K562 (cell line): Measurements from ENCODE around the gene CD74. TPM values are rescaled to one million over a fixed set of nuclear protein-coding genes. Genes with fewer than 3 reads are reported as not detected.

Experiments used
- ATAC-seq: fragments of 200-7000 bp; cut with Tn5 transposase; 3 replicates; pipeline ENCODE4 v1.9.1; 2020; ENCODE audit warnings: moderate library complexity
- BruUV-seq: library from RNA; stranded (reverse); fragments of 400-500 nt; replicated peaks from 2 replicates; lab custom pipeline; 2021; lab: Mats Ljungman, UMichigan
- CTCF ChIA-PET: fragments of 300-600 bp; formaldehyde crosslinking; extraction: SDS; loops from one replicate; lab custom pipeline; 2021; ENCODE audit warnings: low intra/inter-chr PET ratio; lab: Yijun Ruan, JAX
- POLR2A ChIA-PET: fragments of 300-600, 350-650 bp; sonication (Branson Sonifier 250); formaldehyde crosslinking; extraction: SDS; loops from one replicate; lab custom pipeline; 2021; ENCODE audit warnings: antibody characterized with exemption, inconsistent platforms; lab: Yijun Ruan, JAX
- DNase-seq, 4 experiments: peaks; one replicate each; pipeline versions ENCODE4 v3.0.0 to v3.0.0-alpha.2; 2011 to 2018; ENCODE audit warnings: low spot score in 3 of 4, mixed read lengths in 3 of 4; ENCODE audit errors: extremely low read depth in 1 of 4
- FAIRE-seq: peaks from 2 replicates; lab custom pipeline; 2011; peaks lifted over from hg19 to GRCh38; lab: Jason Lieb, UNC
- H2AFZ ChIP-seq: 2 replicates; pipeline ENCODE4 v1.6.0; 2011; ENCODE audit warnings: low read depth, low read length, control low read depth, inconsistent platforms
- H3K27ac ChIP-seq: fragments of 200-600 bp; 3 replicates; pipeline ENCODE4 v1.8.0; 2011; ENCODE audit warnings: low read depth, mild to moderate bottlenecking, control low read depth, inconsistent platforms, low read length, moderate library complexity, mixed read lengths; ENCODE audit errors: extremely low read depth
- H3K27me3 ChIP-seq, 2 experiments: fragments of 300-600 bp in 1 of 2; 2 replicates in 1 of 2; 3 replicates in 1 of 2; pipeline versions ENCODE4 v1.6.0 to v1.8.0; 2011; ENCODE audit warnings: inconsistent platforms in 2 of 2, low read length in 2 of 2, mild to moderate bottlenecking in 1 of 2, mixed read lengths in 1 of 2, moderate library complexity in 1 of 2; ENCODE audit not compliant: control insufficient read depth in 2 of 2, insufficient read depth in 2 of 2
- H3K36me3 ChIP-seq: fragments of 300-600 bp; 3 replicates; pipeline ENCODE4 v1.8.0; 2011; ENCODE audit warnings: mild to moderate bottlenecking, low read length, inconsistent platforms; ENCODE audit not compliant: control insufficient read depth, insufficient read depth
- H3K4me1 ChIP-seq, 2 experiments: fragments of 200-600 bp in 1 of 2; replicated peaks in 1 of 2; 2 replicates in 1 of 2; 3 replicates in 1 of 2; pipeline versions ENCODE4 v1.5.1 to v1.8.0; 2011; ENCODE audit warnings: inconsistent platforms in 2 of 2, low read length in 2 of 2, mild to moderate bottlenecking in 1 of 2, mixed read lengths in 1 of 2, moderate library complexity in 1 of 2; ENCODE audit not compliant: control insufficient read depth in 2 of 2, insufficient read depth in 2 of 2
- H3K4me2 ChIP-seq: 2 replicates; pipeline ENCODE4 v1.6.1; 2011; ENCODE audit warnings: low read length, control low read depth, inconsistent platforms, mixed read lengths; ENCODE audit not compliant: insufficient read depth
- H3K4me3 ChIP-seq: fragments of 200-600 bp; sonication (generic), shearing (Covaris generic); 2 replicates; pipeline ENCODE4 v1.5.1; 2016; ENCODE audit warnings: control low read depth, inconsistent platforms
- H3K79me2 ChIP-seq: fragments of 200-600 bp; 3 replicates; pipeline ENCODE4 v1.8.0; 2011; ENCODE audit warnings: low read length, inconsistent platforms; ENCODE audit not compliant: control insufficient read depth, insufficient read depth
- H3K9ac ChIP-seq, 2 experiments: 2 replicates each; pipeline versions ENCODE4 v1.6.0 to v1.6.1; 2011; ENCODE audit warnings: low read depth in 2 of 2, low read length in 2 of 2, control low read depth in 1 of 2, inconsistent platforms in 1 of 2, mild to moderate bottlenecking in 1 of 2, mixed read lengths in 1 of 2; ENCODE audit not compliant: insufficient read depth in 1 of 2
- H3K9me1 ChIP-seq: one replicate; pipeline ENCODE4 v1.6.0; 2011; ENCODE audit warnings: inconsistent platforms, mild to moderate bottlenecking, low read length, moderate library complexity; ENCODE audit not compliant: control insufficient read depth, insufficient read depth
- H3K9me3 ChIP-seq: replicated peaks from 2 replicates; pipeline ENCODE4 v1.5.1; 2011; ENCODE audit warnings: low read depth, low read length, inconsistent platforms; ENCODE audit not compliant: control insufficient read depth, insufficient read depth
- H4K20me1 ChIP-seq: replicated peaks from 2 replicates; pipeline ENCODE4 v1.6.1; 2011; ENCODE audit warnings: low read length, inconsistent platforms, mixed read lengths; ENCODE audit not compliant: control insufficient read depth, insufficient read depth
- ADNP ChIP-seq: fragments of 200-800 bp; sonication (Bioruptor generic); IDR thresholded peaks from 2 replicates; pipeline ENCODE4 v1.6.1; 2016; ENCODE audit warnings: missing genetic modification characterization, missing compliant biosample characterization
- KDM1A ChIP-seq, 2 experiments: fragments of 450-650 bp; IDR thresholded peaks; 2 replicates each; pipeline ENCODE4 v1.6.1; 2016; ENCODE audit warnings: mild to moderate bottlenecking in 2 of 2
- NRF1 ChIP-seq, 2 experiments: fragments of 450-650 bp; IDR thresholded peaks in 1 of 2; conservative IDR thresholded peaks in 1 of 2; 2 replicates each; pipeline ENCODE4 v1.6.1; 2014; ENCODE audit warnings: mild to moderate bottlenecking in 2 of 2
- RBM25 ChIP-seq: fragments of 200-400 bp; formaldehyde crosslinking; IDR thresholded peaks from 2 replicates; pipeline ENCODE4 v1.6.1; 2018; ENCODE audit warnings: low read length, low read depth, moderate library complexity; ENCODE audit not compliant: severe bottlenecking
- RREB1 ChIP-seq: fragments of 250-450 bp; sonication (Bioruptor Pico); IDR thresholded peaks from 2 replicates; pipeline ENCODE4 v1.4.0; 2020
- SRSF7 ChIP-seq: fragments of 200-400 bp; formaldehyde crosslinking; optimal IDR thresholded peaks from 2 replicates; pipeline ENCODE3; 2017; ENCODE audit warnings: mild to moderate bottlenecking, low read depth, low read length
- TRIM28 ChIP-seq: fragments of 450-650 bp; IDR thresholded peaks from 2 replicates; pipeline ENCODE4 v1.6.1; 2017
- ZNF146 ChIP-seq: IDR thresholded peaks from one replicate; pipeline ENCODE4 v1.6.1; 2018; ENCODE audit warnings: missing compliant biosample characterization; ENCODE audit not compliant: unreplicated experiment
- ZNF263 ChIP-seq: sonication (generic); formaldehyde crosslinking; IDR thresholded peaks from 2 replicates; pipeline ENCODE4 v1.8.0; 2022; ENCODE audit warnings: mild to moderate bottlenecking, missing genetic modification reagents, borderline replicate concordance
- ZNF274 ChIP-seq: IDR thresholded peaks from 2 replicates; pipeline ENCODE4 v1.6.1; 2011; ENCODE audit warnings: low read depth, mild to moderate bottlenecking, low read length, moderate library complexity, borderline replicate concordance
- ZNF444 ChIP-seq: fragments of 250-450 bp; sonication (Bioruptor Pico); IDR thresholded peaks from 2 replicates; pipeline ENCODE4 v1.4.0; 2020; ENCODE audit warnings: mild to moderate bottlenecking, moderate library complexity
- WGBS: fragments of 100-300 bp; shearing (Covaris generic); methylation state at CpG from one replicate; pipeline ENCODE4 v1.1.6; 2016; ENCODE audit warnings: low coverage, mixed read lengths; ENCODE audit not compliant: insufficient coverage; ENCODE audit errors: missing lambda C conversion rate; 5-methylcytosine and 5-hydroxymethylcytosine counted together
- in situ Hi-C: fragments of 300-500 bp; cut with MboI; formaldehyde crosslinking; loops from 4 replicates; pipeline ENCODE4 v1.15.0; 2018; ENCODE audit warnings: inconsistent platforms, mixed read lengths
- intact Hi-C: fragments of 100-400 bp; cut with micrococcal nuclease; formaldehyde crosslinking; loops from 2 replicates; pipeline ENCODE4 v1.14.2; 2022
- polyA plus RNA-seq, 8 experiments: library from polyadenylated mRNA; depleted of rRNA in 4 of 8; stranded (reverse) in 5 of 8; unstranded in 3 of 8; fragments of >200 nt; fragmentation: Nextera tagmentation in 2 of 8; fragmentation: Illumina TruSeq in 1 of 8; extraction: Ambion mirVana in 2 of 8; extraction: Trizol in 1 of 8; gene quantifications; 2 replicates each; pipeline versions ENCODE4 v1.2.1 to v1.2.3, GENCODE V29; 2011 to 2014; ENCODE audit warnings: inconsistent platforms in 1 of 8, missing spikeins in 1 of 8
- total RNA-seq, 7 experiments: library from RNA; depleted of rRNA in 6 of 7; stranded (reverse); fragments of >200 nt in 6 of 7; fragmentation: Illumina TruSeq in 2 of 7; extraction: Trizol in 2 of 7; gene quantifications; 2 replicates each; pipeline versions ENCODE4 v1.2.1 to v1.2.3, GENCODE V29; 2011 to 2021; ENCODE audit warnings: low replicate concordance in 1 of 7

CD74 gene
- total and polyA plus RNA-seq, 9 of the 15 experiments (the other 6 are each of a cell fraction or from before 2014, with no cell fraction given): 0.07 to 4.8 (median 0.32) TPM

GRCh38 chr5:150452914-150453313 is 40.2 kb upstream of the CD74 start:
- POLR2A ChIA-PET: interaction anchor here (0.7 kb wide), 1 partner anchor 9 kb away, joined by 3 read pairs; no protein-coding TSS in a partner anchor
- no peak for DNase-seq
- no peak overlapping the region for H3K4me2 ChIP-seq
- H3K27me3 ChIP-seq: no peaks in the 10 kb centered on the region
- in situ Hi-C loops: loop anchor here (10.0 kb wide), 2 partner anchors 202 to 392 kb away; partner anchors contain the start of gene IRGM
- 77% methylated on average over 4 of the region's 4 CpGs for WGBS
- peaks cover 11% of the 10 kb centered on the region for H4K20me1 ChIP-seq
- peaks cover 4 to 8% of the 10 kb centered on the region in 2 experiments; a peak in 4 of 5 replicates for H3K4me1 ChIP-seq
- no peak overlapping the region for H3K4me3 ChIP-seq
- H3K79me2 ChIP-seq: peaks cover 17% of the 10 kb centered on the region
- H3K9ac ChIP-seq: no peak overlapping the region
- intact Hi-C loops: loop anchor here (10.0 kb wide), 1 partner anchor 322 kb away; the partner anchor contains the start of gene SMIM3
- ATAC-seq: no peak
- no peak for FAIRE-seq
- H3K9me3 ChIP-seq: no peaks in the 10 kb centered on the region
- peaks cover 16% of the 10 kb centered on the region for H3K36me3 ChIP-seq
- no peak overlapping the region for H2AFZ ChIP-seq
- BruUV-seq: no TSS peak
- H3K27ac ChIP-seq: no peak overlapping the region
- CTCF ChIA-PET: no interaction called here
- no peaks in the 10 kb centered on the region for H3K9me1 ChIP-seq
- TF ChIP-seq ZNF274 (no peak), SRSF7 (no peak), ZNF263 (CRISPR knock-in tag) (peak; percentile 68; the same call in 1 of the 2 replicates)

- 0% methylated on average over 1 of the region's 1 CpG for WGBS
- FAIRE-seq: no peak
- TF ChIP-seq ZNF444 (CRISPR knock-in tag) (no peak), RBM25 (peak; percentile 80), TRIM28 (no peak), NRF1 (conservative IDR thresholded peaks at IDR 0.05 in 1 of 2, IDR thresholded peaks at IDR 0.05 in 1 of 2) (no peak), ZNF146 (CRISPR knock-in tag) (no peak), KDM1A (IDR thresholded peaks at IDR 0.05) (0 out of 4 replicates have a peak, but pooled peaks of 1 of the 2 experiments have one; percentile 15), RREB1 (CRISPR knock-in tag) (no peak), ADNP (peak; percentile 68)
Measured at GRCh38 chr5:150451594-150451993, 38.9 kb upstream of the CD74 start.

More at GRCh38 chr5:150451594-150451993, 38.9 kb upstream of the CD74 start:
- no peak overlapping the region for H3K4me3 ChIP-seq
- POLR2A ChIA-PET: interaction anchor here (0.9 to 1.0 kb wide), 2 partner anchors 34 to 87 kb away, joined by 3 to 4 read pairs; no protein-coding TSS in a partner anchor
- no peaks in the 10 kb centered on the region for H3K9me1 ChIP-seq
- H3K27me3 ChIP-seq: no peaks in the 10 kb centered on the region
- no peak for ATAC-seq
- intact Hi-C loops (loop anchor here (10.0 kb wide), 1 partner anchor 323 kb away; the partner anchor contains the start of gene SMIM3), in situ Hi-C loops (loop anchor here (10.0 kb wide), 2 partner anchors 203 to 393 kb away; partner anchors contain the start of gene IRGM)
- H3K9ac ChIP-seq: no peak overlapping the region
- no peak overlapping the region for H2AFZ ChIP-seq
- peaks cover 30% of the 10 kb centered on the region for H3K79me2 ChIP-seq
- CTCF ChIA-PET: no interaction called here
- no peak overlapping the region for H3K4me2 ChIP-seq
- DNase-seq: no peak
- H3K36me3 ChIP-seq: peaks cover 29% of the 10 kb centered on the region
- no peaks in the 10 kb centered on the region for H3K9me3 ChIP-seq
- no TSS peak for BruUV-seq
- peaks cover 22% of the 10 kb centered on the region for H4K20me1 ChIP-seq
- H3K27ac ChIP-seq: no peak overlapping the region
- peaks cover 8 to 17% of the 10 kb centered on the region in 2 experiments; a peak in 4 of 5 replicates for H3K4me1 ChIP-seq
